ENCODE results near the gene OPN1MW3.
"Not testable (repeated sequence)": the region's sequence is repeated elsewhere in the genome, so short reads cannot be mapped to it uniquely, and the experiment has no call there.

The OPN1MW3 gene

DNA sequence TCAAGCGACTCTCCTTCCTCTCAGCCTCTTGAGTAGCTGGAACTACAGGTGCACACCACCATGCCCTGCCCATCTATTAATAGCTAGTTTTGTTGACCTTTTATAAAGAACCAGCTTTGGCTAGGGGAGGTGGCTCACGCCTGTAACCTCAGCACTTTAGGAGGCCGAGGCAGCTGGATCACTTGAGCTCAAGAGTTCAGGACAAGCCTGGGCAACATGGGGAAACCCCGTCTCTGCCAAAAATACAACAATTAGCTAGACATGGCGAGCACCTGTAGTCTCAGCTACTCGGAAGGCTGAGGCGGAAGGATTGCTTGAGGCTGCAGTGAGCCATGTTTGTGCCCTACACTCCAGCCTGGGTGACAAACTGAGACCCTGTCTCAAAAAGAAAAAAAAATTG is 40.9 kb downstream of the OPN1MW3 start:
- no peak for DNase-seq

DNA sequence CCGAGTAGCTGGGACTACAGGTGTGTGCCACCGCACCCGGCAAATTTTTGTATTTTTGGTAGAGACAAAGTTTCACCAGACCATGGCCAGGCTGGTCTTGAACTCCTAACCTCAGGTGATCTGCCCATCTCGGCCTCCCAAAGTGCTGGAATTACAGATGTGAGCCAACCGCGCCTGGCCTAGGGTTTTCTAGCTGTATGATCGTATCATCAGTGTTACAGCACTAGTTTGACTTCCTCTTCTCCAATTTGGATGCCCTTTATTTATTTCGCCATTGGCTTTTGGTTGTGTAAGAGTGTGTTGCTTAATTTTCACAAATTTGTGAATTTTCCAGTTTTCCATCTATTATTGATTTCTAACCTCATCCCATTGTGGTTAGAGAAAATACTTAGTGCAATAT is 43.4 kb downstream of the OPN1MW3 start:
- DNase-seq = no peak

DNA sequence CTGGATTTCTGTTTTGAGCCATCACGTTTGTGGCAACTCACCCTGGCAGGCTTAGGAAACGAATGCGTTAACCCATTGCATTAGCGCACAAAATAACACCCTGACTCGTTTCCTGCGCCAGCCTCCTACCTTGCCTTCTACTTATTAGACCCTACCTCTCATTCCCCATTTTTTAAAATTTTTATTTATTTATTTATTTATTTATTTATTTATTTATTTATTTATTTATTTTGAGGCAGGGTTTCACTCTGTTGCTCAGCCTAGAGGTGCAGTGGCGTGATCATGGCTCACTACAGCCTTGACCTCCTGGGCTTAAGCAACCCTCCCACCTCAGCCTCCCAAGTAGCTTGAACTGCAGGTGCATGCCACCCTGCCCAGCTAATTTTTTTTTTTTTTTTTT is 45.6 kb downstream of the OPN1MW3 start:
- DNase-seq = not testable (repeated sequence)

DNA sequence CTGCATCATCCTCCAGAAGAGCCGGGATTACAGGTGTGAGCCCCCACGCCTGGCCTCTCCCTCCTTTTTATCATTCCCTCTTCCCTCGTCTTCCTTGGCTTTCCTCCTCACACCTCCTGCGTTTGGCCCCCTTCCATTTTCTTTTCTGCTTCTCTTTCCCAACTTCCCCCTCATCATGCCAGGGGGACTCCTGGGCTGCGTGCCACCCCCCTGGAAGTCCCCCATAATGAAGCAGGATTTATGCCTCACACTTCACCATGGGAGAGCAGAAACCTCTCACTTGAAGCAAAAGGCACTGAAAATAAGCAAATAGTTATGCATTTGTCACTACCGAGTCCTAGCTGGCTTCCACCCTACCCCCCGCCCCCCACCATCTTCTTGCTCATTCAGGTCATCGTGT is 46.1 kb downstream of the OPN1MW3 start:
- DNase-seq = no peak

DNA sequence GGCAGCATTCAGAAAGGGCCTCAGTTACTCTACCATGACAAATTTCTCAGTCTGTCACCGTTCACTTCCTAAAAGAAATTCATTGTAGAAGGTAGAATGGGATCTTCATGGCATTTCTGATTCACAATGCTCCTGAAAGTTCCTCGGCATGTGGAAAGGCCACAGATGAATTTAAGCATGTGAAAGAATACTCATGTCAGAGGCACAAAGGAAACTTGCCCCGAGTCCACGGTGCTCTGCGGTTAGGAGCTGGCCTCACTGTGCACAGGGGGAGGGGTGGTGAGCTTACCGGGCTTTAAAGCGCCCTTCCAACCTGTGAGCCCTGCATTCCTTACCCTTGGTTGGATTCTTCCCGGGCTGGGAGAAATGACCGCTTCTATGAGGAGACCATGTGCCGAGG is 47.5 kb downstream of the OPN1MW3 start:
- no peak for DNase-seq

DNA sequence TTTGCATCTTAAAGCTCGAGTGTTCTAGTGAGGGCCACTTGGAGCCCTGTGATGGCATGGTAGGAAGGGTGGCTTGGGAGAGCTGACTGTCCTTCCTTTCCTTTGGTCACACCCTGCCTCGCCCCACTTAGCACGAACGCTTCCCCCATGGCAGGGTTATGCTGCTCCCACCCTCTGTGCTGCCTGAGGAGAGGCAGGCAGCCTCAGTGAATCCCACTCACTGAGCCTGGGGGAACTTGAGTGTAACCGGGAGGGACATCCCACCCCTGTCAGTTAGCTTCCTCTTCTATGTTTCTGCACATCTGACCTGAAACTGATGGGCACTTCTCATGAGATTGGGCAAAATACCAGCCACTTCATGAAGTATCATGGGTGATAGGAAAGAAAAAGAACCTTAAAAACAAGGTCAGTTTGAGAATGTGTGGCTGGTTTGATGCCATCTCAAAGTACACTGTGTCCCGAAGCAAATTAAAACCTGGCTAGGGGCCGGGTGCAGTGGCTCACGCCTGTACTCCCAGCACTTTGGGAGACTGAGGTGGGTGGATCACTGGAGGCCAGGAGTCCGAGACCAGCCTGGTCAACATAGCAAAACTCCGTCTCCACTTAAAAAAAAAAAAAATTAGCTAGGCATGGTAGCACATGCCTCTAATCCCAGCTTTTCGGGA is 48.3 kb downstream of the OPN1MW3 start:
- DNase-seq = no peak

DNA sequence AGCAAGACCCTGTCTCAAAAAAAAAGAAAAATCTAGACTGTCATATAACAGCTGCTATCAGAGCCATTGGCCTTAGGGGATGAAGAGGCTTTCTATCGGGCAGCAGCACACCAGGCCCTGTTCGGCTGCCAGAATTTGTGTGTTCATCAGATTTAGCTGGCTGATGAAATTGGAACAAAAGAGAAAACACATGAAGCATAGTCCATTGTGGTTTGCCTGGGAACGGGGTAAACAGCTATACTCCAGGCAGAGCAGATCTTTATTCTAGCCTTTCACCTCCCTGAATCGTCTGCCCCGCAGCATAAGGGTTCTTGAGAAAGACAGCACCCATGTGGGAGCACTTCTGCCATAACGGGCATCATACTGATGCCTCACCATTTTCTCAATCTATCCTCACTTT is 49.8 kb downstream of the OPN1MW3 start:
- DNase-seq = no peak

DNA sequence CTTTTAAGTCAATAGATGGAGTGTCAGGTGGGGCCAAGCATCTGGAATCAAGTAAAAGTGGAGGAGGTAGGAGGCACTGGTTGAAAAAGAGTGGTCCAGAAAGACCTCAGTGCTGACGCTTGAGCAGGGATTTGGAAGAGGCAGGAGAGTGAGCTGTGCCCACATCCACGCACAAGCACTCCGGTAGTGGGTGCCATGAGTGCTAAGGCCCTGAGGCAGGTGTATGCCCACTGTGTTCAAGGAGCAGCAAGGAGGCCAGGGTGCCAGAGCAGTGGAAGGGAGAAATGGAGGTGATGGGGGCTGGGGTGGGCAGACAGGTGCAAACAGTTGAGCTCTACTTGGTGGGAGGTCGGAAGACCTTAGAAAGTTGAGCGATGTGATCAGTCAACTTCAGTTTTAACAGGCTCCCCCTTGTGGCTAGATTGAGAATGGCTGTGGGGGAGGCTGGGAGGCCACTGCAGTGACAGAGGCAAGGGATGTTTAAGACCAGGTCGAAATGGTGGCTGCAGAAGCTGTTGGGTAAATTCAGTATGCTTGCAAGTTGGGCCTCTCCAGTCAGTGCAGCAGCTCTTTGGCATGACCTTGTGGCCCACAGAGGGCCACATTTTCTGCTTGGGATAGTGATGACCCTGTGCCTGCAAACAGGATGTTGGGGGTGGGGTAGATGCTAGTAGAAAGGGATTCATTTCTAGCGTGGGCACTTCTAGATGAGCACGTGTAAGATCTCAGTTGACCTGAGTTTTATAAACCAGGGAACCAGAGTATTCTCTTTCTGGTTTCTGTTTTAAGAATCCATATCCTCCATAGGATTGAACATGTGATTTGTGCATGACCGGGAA is 50.9 kb downstream of the OPN1MW3 start:
- DNase-seq = peak in 1 of 2 experiments; percentile 7

DNA sequence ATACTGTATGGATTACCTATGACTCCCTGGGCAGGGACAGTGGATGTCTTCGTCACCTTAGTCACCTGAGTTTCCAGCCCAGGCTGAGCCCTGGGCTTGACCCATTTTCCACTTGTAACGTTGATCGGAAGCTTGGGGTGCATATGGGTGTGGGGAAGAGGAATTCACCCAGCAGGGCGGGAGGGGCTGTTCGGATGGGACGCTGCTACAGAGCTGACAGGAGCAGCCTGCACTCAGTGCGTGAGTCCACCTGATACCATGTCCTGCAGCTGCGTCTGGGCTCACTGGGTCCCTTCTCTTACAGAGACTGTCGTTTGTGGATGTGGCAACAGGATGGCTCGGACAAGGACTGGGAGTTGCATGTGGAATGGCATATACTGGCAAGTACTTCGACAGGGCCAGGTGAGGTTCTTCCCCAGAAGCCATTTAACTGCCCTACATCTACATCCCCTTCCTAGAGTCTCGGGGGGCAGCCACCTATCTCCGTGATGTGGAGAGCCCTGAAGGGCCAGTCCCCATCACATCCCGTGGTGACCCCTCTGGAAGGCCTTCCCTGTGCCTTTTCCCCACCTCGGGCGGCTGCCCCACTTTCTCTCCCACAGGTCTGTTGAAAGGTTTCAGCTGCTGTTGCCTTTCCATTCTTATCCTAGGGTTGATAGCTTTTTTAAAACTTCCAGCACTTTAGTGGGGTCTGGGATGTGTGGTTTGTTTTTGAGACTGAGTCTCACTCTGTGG is 51.8 kb downstream of the OPN1MW3 start:
- no peak for DNase-seq

DNA sequence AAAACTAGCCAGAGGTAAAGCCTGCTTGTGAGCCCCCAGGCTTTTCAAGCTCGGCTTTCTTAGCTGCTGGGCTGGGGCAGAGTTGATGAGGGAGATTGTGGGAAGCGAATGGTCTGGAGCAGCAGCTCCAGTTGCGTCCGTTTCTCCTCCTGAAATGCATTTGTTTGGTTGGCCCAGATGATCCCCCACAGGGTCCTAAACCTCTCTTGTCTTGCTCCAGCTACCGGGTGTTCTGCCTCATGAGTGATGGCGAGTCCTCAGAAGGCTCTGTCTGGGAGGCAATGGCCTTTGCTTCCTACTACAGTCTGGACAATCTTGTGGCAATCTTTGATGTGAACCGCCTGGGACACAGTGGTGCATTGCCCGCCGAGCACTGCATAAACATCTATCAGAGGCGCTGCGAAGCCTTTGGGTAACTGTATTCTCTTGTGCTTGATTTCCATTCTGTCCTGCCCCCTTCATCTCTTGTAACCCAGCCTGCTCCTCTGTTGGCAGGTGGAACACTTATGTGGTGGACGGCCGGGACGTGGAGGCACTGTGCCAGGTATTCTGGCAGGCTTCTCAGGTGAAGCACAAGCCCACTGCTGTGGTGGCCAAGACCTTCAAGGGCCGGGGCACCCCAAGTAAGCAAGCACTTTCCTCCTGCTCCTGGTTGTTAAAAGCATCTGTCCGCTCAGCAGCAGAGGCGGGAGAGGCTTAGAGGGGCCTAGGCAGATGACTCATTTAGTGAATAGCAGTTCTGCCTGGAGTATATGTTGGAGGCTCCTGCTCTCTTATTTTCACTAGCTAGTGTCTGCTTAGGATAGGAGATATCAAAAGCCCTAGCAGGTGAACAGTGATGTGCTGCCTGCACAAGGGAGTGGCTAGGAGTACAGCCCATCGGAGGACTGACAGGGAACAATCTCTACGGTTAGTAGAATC is 53.5 kb downstream of the OPN1MW3 start:
- DNase-seq = no peak

DNA sequence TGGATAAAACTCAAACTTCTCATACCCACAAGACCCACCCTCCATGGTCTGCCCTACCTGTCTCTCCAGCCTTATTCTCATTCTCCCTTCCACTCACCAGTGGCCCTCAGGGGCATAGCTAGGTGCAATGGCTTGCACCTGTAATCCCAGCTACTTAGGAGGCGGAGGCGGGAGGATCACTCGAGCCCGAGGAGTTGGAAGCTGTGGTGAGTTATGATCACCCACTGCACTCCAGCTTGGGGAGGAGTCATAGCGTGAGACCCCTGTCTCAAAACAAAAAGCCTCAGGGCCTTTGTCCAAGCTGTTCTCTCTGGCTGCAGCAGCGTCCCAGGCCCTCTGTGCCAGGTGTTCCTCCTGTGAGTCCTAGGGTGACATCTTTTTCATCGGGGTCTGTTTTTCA is 54.7 kb downstream of the OPN1MW3 start:
- no peak for DNase-seq

DNA sequence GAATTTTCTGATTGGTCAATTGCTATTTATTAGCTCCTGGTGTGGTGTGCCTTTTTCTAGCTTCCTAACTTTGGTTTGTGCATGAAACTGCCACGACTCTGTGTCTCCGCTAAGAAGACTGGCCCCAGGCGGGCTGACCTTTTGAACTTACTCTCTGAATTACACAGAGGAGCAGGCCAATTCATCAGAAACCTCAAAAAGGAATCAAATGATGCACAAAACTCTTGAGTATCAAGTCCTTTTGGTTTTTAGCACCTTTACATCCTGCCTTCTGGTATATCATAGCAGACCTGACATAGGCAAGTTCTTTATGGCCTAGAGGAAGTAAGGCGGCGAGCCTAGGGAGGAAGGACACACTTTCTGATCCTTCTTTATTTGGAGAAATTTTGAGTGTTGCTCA is 55.8 kb downstream of the OPN1MW3 start:
- no peak for DNase-seq

DNA sequence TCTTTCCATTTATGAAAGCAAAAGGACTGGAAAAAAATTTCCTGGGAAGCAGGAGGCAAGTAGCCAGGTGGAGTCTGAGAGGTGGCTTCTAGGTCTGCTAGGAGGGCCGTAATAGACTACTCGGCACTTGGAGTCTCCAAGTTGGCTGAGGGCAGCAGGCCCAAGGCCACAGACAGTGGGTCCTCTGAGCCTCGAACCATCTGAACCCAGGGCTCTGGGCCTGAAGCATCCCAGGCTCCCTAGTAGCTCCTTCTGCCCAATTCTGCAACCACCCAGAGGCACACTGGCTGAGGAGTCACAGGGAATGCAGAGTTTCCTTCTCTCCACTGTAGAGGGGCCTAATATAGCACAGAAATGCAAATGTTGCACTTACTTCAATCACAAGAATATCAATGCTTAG is 58.0 kb downstream of the OPN1MW3 start:
- DNase-seq = no peak

DNA sequence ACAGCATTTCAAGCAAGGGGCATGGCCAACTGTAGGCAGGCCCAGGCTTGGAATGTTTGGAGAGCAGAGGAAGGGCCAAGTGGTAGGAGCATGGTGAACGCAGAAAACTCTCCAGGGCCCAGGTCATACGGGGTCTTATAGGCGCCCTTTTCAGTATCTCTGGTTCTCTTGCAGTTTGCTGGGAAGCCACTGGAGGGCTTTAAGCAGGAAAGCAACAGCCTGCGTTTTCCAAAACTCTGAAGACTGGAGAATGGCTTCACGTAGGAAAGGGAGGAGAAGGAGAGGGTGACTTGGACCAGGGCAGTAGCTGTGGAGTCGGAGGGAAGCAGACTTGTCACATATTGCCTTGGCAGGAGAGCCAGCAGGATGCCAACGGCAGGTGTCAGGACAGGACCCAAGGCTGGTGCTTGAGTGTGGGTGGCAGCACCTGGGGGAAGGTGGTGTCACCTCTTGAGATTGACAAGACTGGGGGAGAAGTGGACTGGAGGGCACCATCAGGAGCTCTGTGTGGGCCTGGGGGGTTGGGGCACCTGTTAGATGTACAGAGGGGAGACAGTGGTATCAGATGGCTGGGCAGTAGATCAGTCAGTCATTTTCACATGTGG is 60.1 kb downstream of the OPN1MW3 start:
- no peak for DNase-seq

DNA sequence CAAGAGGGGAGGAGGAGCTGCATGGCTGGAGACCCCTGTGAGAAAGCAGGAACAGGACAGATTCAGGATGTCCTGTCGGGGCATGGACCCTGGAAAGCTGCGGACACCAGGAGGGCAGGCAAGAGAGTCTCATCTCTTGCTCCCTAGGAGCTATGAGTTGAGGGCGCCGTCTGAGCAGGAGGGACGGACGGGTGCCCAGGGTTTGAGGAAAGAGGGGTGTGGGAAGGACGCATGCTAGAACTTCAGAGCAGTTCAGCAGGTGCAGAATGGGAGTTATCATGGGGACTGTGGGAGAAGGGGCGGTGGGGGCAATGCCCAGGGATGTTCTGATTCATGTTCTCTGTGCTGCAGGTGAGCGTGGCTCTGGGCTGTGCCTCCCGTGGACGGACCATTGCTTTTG is 63.0 kb downstream of the OPN1MW3 start:
- DNase-seq = no peak

Measured in NCI-H2081 (cell line).